Neural progenitor cell (in vitro differentiated cells): ENCODE measurements around the gene FGD4.

Experiments
- EZH2 ChIP-seq: fragments of 200-600 bp; sonication (generic); IDR thresholded peaks from 2 replicates; pipeline ENCODE4 v1.6.1; 2017; ENCODE audit warnings: antibody characterized with exemption, mild to moderate bottlenecking, moderate library complexity
- EZH2phosphoT487 ChIP-seq: fragments of 200-600 bp; sonication (generic); IDR thresholded peaks from 2 replicates; pipeline ENCODE4 v1.6.1; 2017; ENCODE audit warnings: antibody characterized with exemption
- TF ChIP-seq, protein P1 (sequence below): fragments of 200-600 bp; sonication (generic); IDR thresholded peaks from 2 replicates; pipeline ENCODE4 v1.5.1; 2017; ENCODE audit warnings: antibody characterized with exemption, mild to moderate bottlenecking

- TF ChIP-seq EZH2phosphoT487 (no peak), EZH2 (no peak)
- TF ChIP-seq, protein P1, sequence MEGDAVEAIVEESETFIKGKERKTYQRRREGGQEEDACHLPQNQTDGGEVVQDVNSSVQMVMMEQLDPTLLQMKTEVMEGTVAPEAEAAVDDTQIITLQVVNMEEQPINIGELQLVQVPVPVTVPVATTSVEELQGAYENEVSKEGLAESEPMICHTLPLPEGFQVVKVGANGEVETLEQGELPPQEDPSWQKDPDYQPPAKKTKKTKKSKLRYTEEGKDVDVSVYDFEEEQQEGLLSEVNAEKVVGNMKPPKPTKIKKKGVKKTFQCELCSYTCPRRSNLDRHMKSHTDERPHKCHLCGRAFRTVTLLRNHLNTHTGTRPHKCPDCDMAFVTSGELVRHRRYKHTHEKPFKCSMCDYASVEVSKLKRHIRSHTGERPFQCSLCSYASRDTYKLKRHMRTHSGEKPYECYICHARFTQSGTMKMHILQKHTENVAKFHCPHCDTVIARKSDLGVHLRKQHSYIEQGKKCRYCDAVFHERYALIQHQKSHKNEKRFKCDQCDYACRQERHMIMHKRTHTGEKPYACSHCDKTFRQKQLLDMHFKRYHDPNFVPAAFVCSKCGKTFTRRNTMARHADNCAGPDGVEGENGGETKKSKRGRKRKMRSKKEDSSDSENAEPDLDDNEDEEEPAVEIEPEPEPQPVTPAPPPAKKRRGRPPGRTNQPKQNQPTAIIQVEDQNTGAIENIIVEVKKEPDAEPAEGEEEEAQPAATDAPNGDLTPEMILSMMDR = no peak
Measured at GRCh38 chr12:32499048-32499447, 99.7 kb downstream of the FGD4 start.
